OCI-LY1 (cell line): ENCODE measurements around the gene CCL19.

Experiments used
- EZH2 ChIP-seq: fragments of 200-600 bp; sonication (generic), shearing (Covaris generic); IDR thresholded peaks from 2 replicates; pipeline ENCODE4 v1.8.0; 2017; ENCODE audit warnings: borderline replicate concordance, mixed run types, mild to moderate bottlenecking, antibody characterized with exemption, low read length, moderate library complexity, mixed read lengths
- TF ChIP-seq, protein P1 (sequence below): fragments of 200-600 bp; sonication (generic), shearing (Covaris generic); IDR thresholded peaks from 2 replicates; pipeline ENCODE4 v1.5.1; 2017; ENCODE audit warnings: mild to moderate bottlenecking, antibody characterized with exemption, low read length, moderate library complexity, mixed read lengths

DNA sequence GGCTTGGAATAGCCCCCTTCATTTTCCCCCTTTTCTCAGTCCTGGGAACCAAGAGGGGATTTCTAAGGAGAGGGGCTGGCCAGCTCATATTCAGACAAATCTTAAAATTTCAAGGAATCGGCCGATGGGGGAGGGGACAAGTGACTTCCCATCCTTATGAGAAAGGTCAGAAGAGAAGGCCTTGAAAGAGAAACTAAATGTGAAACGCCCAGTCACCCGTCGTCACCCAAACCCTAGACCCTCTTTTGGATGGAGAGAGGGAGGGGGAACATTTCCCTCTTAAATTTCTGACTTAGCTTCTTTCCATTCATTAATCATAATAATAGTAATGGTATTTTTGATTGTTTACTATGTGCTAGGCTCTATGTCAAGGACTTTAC is 850 bp upstream of the CCL19 start:
- TF ChIP-seq, protein P1, sequence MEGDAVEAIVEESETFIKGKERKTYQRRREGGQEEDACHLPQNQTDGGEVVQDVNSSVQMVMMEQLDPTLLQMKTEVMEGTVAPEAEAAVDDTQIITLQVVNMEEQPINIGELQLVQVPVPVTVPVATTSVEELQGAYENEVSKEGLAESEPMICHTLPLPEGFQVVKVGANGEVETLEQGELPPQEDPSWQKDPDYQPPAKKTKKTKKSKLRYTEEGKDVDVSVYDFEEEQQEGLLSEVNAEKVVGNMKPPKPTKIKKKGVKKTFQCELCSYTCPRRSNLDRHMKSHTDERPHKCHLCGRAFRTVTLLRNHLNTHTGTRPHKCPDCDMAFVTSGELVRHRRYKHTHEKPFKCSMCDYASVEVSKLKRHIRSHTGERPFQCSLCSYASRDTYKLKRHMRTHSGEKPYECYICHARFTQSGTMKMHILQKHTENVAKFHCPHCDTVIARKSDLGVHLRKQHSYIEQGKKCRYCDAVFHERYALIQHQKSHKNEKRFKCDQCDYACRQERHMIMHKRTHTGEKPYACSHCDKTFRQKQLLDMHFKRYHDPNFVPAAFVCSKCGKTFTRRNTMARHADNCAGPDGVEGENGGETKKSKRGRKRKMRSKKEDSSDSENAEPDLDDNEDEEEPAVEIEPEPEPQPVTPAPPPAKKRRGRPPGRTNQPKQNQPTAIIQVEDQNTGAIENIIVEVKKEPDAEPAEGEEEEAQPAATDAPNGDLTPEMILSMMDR = no peak
- TF ChIP-seq EZH2 = no peak
